DND-41 (cell line): ENCODE data around the gene CHRNA1.

Experiments
- ATAC-seq: fragments of 200-7000 bp; cut with Tn5 transposase; 3 replicates; pipeline ENCODE4 v1.9.1; 2021; ENCODE audit warnings: low read depth; ENCODE audit not compliant: insufficient read depth
- DNase-seq: peaks from one replicate; pipeline ENCODE4 v3.0.0-alpha.2; 2020
- H2AFZ ChIP-seq: 2 replicates; pipeline ENCODE4 v1.6.0; 2012; ENCODE audit warnings: low read depth, low read length
- H3K27ac ChIP-seq: 2 replicates; pipeline ENCODE4 v1.5.1; 2012; ENCODE audit warnings: low read length, inconsistent platforms
- H3K27me3 ChIP-seq: fragments of 200-600 bp; sonication (generic); 2 replicates; pipeline ENCODE4 v1.6.0; 2012; ENCODE audit warnings: low read length, mild to moderate bottlenecking, inconsistent platforms; ENCODE audit not compliant: insufficient read depth, poor library complexity
- H3K36me3 ChIP-seq: 2 replicates; pipeline ENCODE4 v1.5.1; 2012; ENCODE audit warnings: low read length, inconsistent platforms; ENCODE audit not compliant: insufficient read depth
- H3K4me1 ChIP-seq: 2 replicates; pipeline ENCODE4 v1.5.1; 2012; ENCODE audit warnings: mild to moderate bottlenecking, low read length; ENCODE audit not compliant: insufficient read depth
- H3K4me2 ChIP-seq: 2 replicates; pipeline ENCODE4 v1.6.0; 2012; ENCODE audit warnings: mild to moderate bottlenecking, moderate library complexity, low read length, inconsistent platforms; ENCODE audit not compliant: insufficient read depth
- H3K4me3 ChIP-seq, 2 experiments: fragments of 200-600 bp in 1 of 2; shearing (Covaris generic) in 1 of 2; 2 replicates each; pipeline ENCODE4 v1.5.1; 2012 to 2016; ENCODE audit warnings: inconsistent platforms in 2 of 2, low read length in 2 of 2, mild to moderate bottlenecking in 2 of 2, low read depth in 1 of 2, moderate library complexity in 1 of 2
- H3K79me2 ChIP-seq: 2 replicates; pipeline ENCODE4 v1.6.0; 2012; ENCODE audit warnings: low read length, inconsistent platforms; ENCODE audit not compliant: insufficient read depth
- H3K9ac ChIP-seq: 2 replicates; pipeline ENCODE4 v1.6.0; 2012; ENCODE audit warnings: low read depth, mild to moderate bottlenecking, inconsistent platforms, low read length, moderate library complexity
- H3K9me3 ChIP-seq: 2 replicates; pipeline ENCODE4 v1.5.1; 2012; ENCODE audit warnings: low read length, moderate library complexity, mild to moderate bottlenecking, inconsistent platforms; ENCODE audit not compliant: insufficient read depth, severe bottlenecking
- H4K20me1 ChIP-seq: 2 replicates; pipeline ENCODE4 v1.6.0; 2012; ENCODE audit warnings: low read length; ENCODE audit not compliant: insufficient read depth
- EZH2 ChIP-seq: IDR thresholded peaks from 3 replicates; pipeline ENCODE4 v1.6.1; 2012; ENCODE audit warnings: borderline replicate concordance, low read depth, mild to moderate bottlenecking, moderate library complexity, low read length, inconsistent platforms; ENCODE audit not compliant: severe bottlenecking
- TF ChIP-seq, protein P1 (sequence below): IDR thresholded peaks from 2 replicates; pipeline ENCODE4 v1.5.1; 2012; ENCODE audit warnings: borderline replicate concordance, low read length, moderate library complexity, mild to moderate bottlenecking; ENCODE audit not compliant: poor library complexity, severe bottlenecking; ENCODE audit errors: extremely low read depth

CHRNA1 gene

DNA sequence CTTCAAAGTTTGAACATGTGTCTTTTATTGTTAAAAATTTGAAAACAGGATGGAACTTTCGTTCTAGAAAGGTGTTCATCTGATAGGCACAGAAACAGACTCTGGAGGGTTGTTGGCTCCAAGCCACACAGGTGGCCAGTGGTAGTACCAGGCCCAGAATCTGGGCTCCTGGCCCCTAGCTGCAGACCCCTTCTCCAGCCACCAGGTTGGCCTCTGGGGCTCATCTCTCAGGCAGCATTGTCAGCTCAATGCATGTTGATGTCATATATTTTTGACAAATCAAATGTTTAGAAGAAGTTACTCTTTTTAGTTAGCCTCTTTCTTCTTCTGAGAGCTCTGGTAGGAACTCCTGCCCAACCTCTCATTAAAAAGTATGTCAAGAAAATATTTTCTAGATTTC, 34.5 kb upstream of the CHRNA1 start:
- Histone ChIP-seq H3K4me1 (no peaks in the 10 kb centered on the region), H3K4me3 (no peak overlapping the region), H3K27me3 (no peaks in the 10 kb centered on the region), H3K79me2 (no peaks in the 10 kb centered on the region), H3K36me3 (peaks cover 5% of the 10 kb centered on the region; the same call in 1 of the 2 replicates), H2AFZ (no peak overlapping the region), H3K4me2 (no peak overlapping the region), H4K20me1 (no peaks in the 10 kb centered on the region), H3K27ac (no peak overlapping the region), H3K9ac (no peak overlapping the region), H3K9me3 (no peaks in the 10 kb centered on the region)
- no peak for ATAC-seq
- TF ChIP-seq EZH2: no peak
- TF ChIP-seq, protein P1, sequence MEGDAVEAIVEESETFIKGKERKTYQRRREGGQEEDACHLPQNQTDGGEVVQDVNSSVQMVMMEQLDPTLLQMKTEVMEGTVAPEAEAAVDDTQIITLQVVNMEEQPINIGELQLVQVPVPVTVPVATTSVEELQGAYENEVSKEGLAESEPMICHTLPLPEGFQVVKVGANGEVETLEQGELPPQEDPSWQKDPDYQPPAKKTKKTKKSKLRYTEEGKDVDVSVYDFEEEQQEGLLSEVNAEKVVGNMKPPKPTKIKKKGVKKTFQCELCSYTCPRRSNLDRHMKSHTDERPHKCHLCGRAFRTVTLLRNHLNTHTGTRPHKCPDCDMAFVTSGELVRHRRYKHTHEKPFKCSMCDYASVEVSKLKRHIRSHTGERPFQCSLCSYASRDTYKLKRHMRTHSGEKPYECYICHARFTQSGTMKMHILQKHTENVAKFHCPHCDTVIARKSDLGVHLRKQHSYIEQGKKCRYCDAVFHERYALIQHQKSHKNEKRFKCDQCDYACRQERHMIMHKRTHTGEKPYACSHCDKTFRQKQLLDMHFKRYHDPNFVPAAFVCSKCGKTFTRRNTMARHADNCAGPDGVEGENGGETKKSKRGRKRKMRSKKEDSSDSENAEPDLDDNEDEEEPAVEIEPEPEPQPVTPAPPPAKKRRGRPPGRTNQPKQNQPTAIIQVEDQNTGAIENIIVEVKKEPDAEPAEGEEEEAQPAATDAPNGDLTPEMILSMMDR: no peak
- no peak for DNase-seq

DNA sequence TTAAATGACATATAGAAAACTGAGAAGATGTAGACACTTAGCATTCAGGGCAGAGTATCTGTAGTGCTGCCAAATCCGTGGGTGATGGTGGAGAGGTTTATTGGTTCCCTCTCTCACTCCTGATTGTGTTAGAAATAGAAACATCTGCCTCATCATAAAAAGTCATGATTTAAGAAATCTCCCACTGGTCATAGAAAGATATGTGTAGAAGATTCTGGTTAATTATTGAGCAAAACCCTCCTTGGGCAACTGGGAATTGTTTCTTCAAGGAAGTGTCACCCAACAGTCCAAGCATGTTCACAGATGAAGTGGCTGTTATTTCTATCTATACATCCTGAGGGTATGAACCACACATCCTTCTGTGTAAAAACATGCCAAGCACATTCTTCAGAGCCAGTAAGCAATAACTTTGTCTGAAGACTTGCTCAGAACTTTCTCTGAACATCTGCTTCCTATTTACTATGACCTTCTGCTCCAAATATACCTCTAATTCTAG, 33.6 kb upstream of the CHRNA1 start:
- H3K4me2 ChIP-seq: no peak overlapping the region
- ATAC-seq: no peak
- TF ChIP-seq, protein P1: no peak
- TF ChIP-seq EZH2: no peak

DNA sequence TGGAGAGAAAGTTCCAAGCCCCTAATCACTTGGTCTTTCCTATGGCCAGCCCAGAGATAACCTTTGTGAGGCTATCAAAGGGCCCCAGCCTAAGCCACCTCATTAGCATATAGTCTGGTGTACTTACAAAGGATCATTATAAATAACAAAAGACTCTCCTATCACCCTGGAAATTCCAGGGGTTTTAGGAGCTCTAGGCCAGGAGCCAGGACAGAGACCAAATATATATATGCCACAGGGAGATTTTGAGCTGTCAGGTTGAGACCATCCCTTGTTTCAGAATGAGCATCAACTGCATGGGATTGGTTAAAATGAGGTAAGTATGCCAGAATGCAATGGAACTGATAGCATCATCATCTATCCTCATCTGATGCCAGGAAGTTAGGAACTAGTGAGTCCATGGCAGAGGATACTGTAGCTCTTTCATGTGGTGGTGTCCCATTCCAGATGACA, 32.1 kb upstream of the CHRNA1 start:
- no peak overlapping the region for H3K4me2 ChIP-seq
- ATAC-seq (no peak), DNase-seq (no peak)
- no peak overlapping the region for H2AFZ ChIP-seq
- no peaks in the 10 kb centered on the region for H3K27me3 ChIP-seq
- no peak overlapping the region for H3K27ac ChIP-seq
- TF ChIP-seq EZH2: no peak
- TF ChIP-seq, protein P1: no peak
- no peak overlapping the region for H3K4me3 ChIP-seq
- H3K79me2 ChIP-seq: no peaks in the 10 kb centered on the region
- no peaks in the 10 kb centered on the region for H3K9me3 ChIP-seq
- H3K9ac ChIP-seq: no peak overlapping the region
- peaks cover 5% of the 10 kb centered on the region; the same call in 1 of the 2 replicates for H3K36me3 ChIP-seq
- H4K20me1 ChIP-seq: no peaks in the 10 kb centered on the region
- H3K4me1 ChIP-seq: no peaks in the 10 kb centered on the region

More for the DNA sequence above, 33.6 kb upstream of the CHRNA1 start:
- H3K4me1 ChIP-seq: no peaks in the 10 kb centered on the region
- H3K27ac ChIP-seq: no peak overlapping the region
- no peaks in the 10 kb centered on the region for H3K9me3 ChIP-seq
- H3K79me2 ChIP-seq: no peaks in the 10 kb centered on the region
- H3K4me3 ChIP-seq: no peak overlapping the region
- H3K9ac ChIP-seq: no peak overlapping the region
- no peak for DNase-seq
- H3K27me3 ChIP-seq: no peaks in the 10 kb centered on the region
- no peaks in the 10 kb centered on the region for H4K20me1 ChIP-seq
- peaks cover 5% of the 10 kb centered on the region; the same call in 1 of the 2 replicates for H3K36me3 ChIP-seq
- no peak overlapping the region for H2AFZ ChIP-seq
